SK-N-SH (cell line): ENCODE results near the gene TCF3. TPM values are rescaled to one million over a fixed set of nuclear protein-coding genes. Genes with fewer than 3 reads are reported as not detected.

Experiments
- CTCF ChIA-PET: fragments of 300-600, 350-600 bp; formaldehyde crosslinking; extraction: SDS; loops from one replicate; lab custom pipeline; 2021; lab: Yijun Ruan, JAX
- POLR2A ChIA-PET: fragments of 350-600 bp; sonication (Branson Sonifier 250); formaldehyde crosslinking; extraction: SDS; loops from one replicate; lab custom pipeline; 2020; ENCODE audit warnings: antibody characterized with exemption, inconsistent platforms; lab: Yijun Ruan, JAX
- DNase-seq: peaks from one replicate; pipeline ENCODE4 v3.0.0; 2012
- H2AFZ ChIP-seq: fragments of 200-600 bp; sonication (generic); 2 replicates; pipeline ENCODE4 v1.8.1; 2016; ENCODE audit warnings: antibody characterized with exemption, mild to moderate bottlenecking, low read depth
- H3F3A ChIP-seq: fragments of 200-600 bp; sonication (generic); replicated peaks from 2 replicates; pipeline ENCODE3; 2016; ENCODE audit warnings: antibody characterized with exemption, mild to moderate bottlenecking; ENCODE audit not compliant: insufficient read depth
- H3K27ac ChIP-seq, 2 experiments: fragments of 200-500 bp in 1 of 2; fragments of 200-600 bp in 1 of 2; sonication (Bioruptor generic) in 1 of 2; sonication (generic), shearing (Covaris generic) in 1 of 2; 2 replicates each; pipeline versions ENCODE4 v1.5.1 to v1.6.1; 2014 to 2016; ENCODE audit warnings: low read depth in 2 of 2, inconsistent platforms in 1 of 2, low read length in 1 of 2, mild to moderate bottlenecking in 1 of 2, mixed read lengths in 1 of 2
- H3K27me3 ChIP-seq: fragments of 200-600 bp; sonication (generic), shearing (Covaris generic); 2 replicates; pipeline ENCODE4 v1.6.1; 2016; ENCODE audit warnings: mixed run types; ENCODE audit not compliant: insufficient read depth
- H3K36me3 ChIP-seq, 2 experiments: fragments of 200-500 bp in 1 of 2; fragments of 200-600 bp in 1 of 2; sonication (Bioruptor generic) in 1 of 2; sonication (generic) in 1 of 2; replicated peaks in 1 of 2; 2 replicates each; pipeline versions ENCODE3 to v1.5.1; 2014 to 2016; ENCODE audit warnings: low read length in 1 of 2, mild to moderate bottlenecking in 1 of 2; ENCODE audit not compliant: insufficient read depth in 2 of 2, control insufficient read depth in 1 of 2
- H3K4me1 ChIP-seq, 2 experiments: fragments of 200-500 bp in 1 of 2; fragments of 200-600 bp in 1 of 2; sonication (Bioruptor generic) in 1 of 2; sonication (generic), shearing (Covaris generic) in 1 of 2; 2 replicates each; pipeline versions ENCODE4 v1.5.1 to v1.6.1; 2014 to 2016; ENCODE audit warnings: low read depth in 1 of 2, low read length in 1 of 2, mixed run types in 1 of 2; ENCODE audit not compliant: insufficient read depth in 2 of 2, control insufficient read depth in 1 of 2
- H3K4me2 ChIP-seq: fragments of 200-600 bp; sonication (generic), shearing (Covaris generic); 2 replicates; pipeline ENCODE4 v1.6.1; 2017; ENCODE audit warnings: mixed run types
- H3K4me3 ChIP-seq, 2 experiments: fragments of 200-500 bp in 1 of 2; fragments of 200-600 bp in 1 of 2; sonication (Bioruptor generic) in 1 of 2; sonication (generic), shearing (Covaris generic) in 1 of 2; 2 replicates each; pipeline versions ENCODE4 v1.5.1 to v1.8.1; 2014 to 2016; ENCODE audit warnings: low read depth in 2 of 2, inconsistent platforms in 1 of 2, low read length in 1 of 2, mild to moderate bottlenecking in 1 of 2, mixed read lengths in 1 of 2, moderate library complexity in 1 of 2
- H3K79me2 ChIP-seq: fragments of 200-600 bp; sonication (generic); 2 replicates; pipeline ENCODE4 v1.8.1; 2017; ENCODE audit warnings: mild to moderate bottlenecking; ENCODE audit not compliant: insufficient read depth
- H3K9ac ChIP-seq: fragments of 200-600 bp; sonication (generic); 2 replicates; pipeline ENCODE4 v1.6.1; 2017; ENCODE audit warnings: mixed run types
- H3K9me2 ChIP-seq: fragments of 200-600 bp; sonication (generic); 2 replicates; pipeline ENCODE4 v1.6.1; 2017; ENCODE audit warnings: mixed run types
- H3K9me3 ChIP-seq: fragments of 200-600 bp; sonication (generic); 2 replicates; pipeline ENCODE4 v1.6.1; 2017; ENCODE audit warnings: mixed run types, mild to moderate bottlenecking, moderate library complexity
- H4K20me1 ChIP-seq: fragments of 200-600 bp; sonication (generic); 2 replicates; pipeline ENCODE4 v1.6.1; 2017; ENCODE audit warnings: mild to moderate bottlenecking, mixed run types; ENCODE audit not compliant: insufficient read depth
- CHD2 ChIP-seq: fragments of 150-350 bp; IDR thresholded peaks from 2 replicates; pipeline ENCODE4 v1.6.1; 2018; ENCODE audit warnings: low read length; ENCODE audit not compliant: partially characterized antibody
- EZH2phosphoT487 ChIP-seq: fragments of 200-600 bp; sonication (generic); IDR thresholded peaks from 2 replicates; pipeline ENCODE4 v1.6.1; 2017; ENCODE audit warnings: low read depth, mixed run types, mild to moderate bottlenecking, antibody characterized with exemption, moderate library complexity, borderline replicate concordance
- FOXJ3 ChIP-seq: sonication (generic); formaldehyde crosslinking; IDR thresholded peaks from 2 replicates; pipeline ENCODE4 v1.5.1; 2020; ENCODE audit warnings: mild to moderate bottlenecking, missing genetic modification reagents
- FOXM1 ChIP-seq: IDR thresholded peaks from 2 replicates; pipeline ENCODE4 v1.4.0; 2012; ENCODE audit warnings: low read depth, mild to moderate bottlenecking
- GABPA ChIP-seq: IDR thresholded peaks from 2 replicates; pipeline ENCODE4 v1.4.0; 2012; ENCODE audit warnings: low read depth, mild to moderate bottlenecking
- GATA2 ChIP-seq: sonication (generic); formaldehyde crosslinking; IDR thresholded peaks from 2 replicates; pipeline ENCODE4 v1.5.0; 2020; ENCODE audit warnings: mild to moderate bottlenecking, missing genetic modification reagents
- NRF1 ChIP-seq: IDR thresholded peaks from 2 replicates; pipeline ENCODE4 v1.6.1; 2012; ENCODE audit warnings: low read depth, mild to moderate bottlenecking, low read length
- POLR2AphosphoS5 ChIP-seq: IDR thresholded peaks from 2 replicates; pipeline ENCODE4 v1.6.1; 2012; ENCODE audit warnings: low read depth, low read length
- RAD21 ChIP-seq: IDR thresholded peaks from 2 replicates; pipeline ENCODE4 v1.6.1; 2012; ENCODE audit warnings: mild to moderate bottlenecking, low read length
- RCOR1 ChIP-seq: fragments of 150-350 bp; IDR thresholded peaks from 2 replicates; pipeline ENCODE4 v1.6.1; 2017; ENCODE audit warnings: antibody characterized with exemption, low read length
- RFX5 ChIP-seq: IDR thresholded peaks from 2 replicates; pipeline ENCODE4 v1.6.1; 2012; ENCODE audit warnings: mild to moderate bottlenecking, improper control_type of control experiment, low read length
- RXRA ChIP-seq: IDR thresholded peaks from 2 replicates; pipeline ENCODE4 v1.4.0; 2012; ENCODE audit warnings: low read depth, mild to moderate bottlenecking, borderline replicate concordance
- SMC3 ChIP-seq: IDR thresholded peaks from 2 replicates; pipeline ENCODE4 v1.6.1; 2012; ENCODE audit warnings: low read depth, low read length, improper control_type of control experiment
- TAF1 ChIP-seq: IDR thresholded peaks from 2 replicates; pipeline ENCODE4 v1.6.1; 2012; ENCODE audit warnings: low read depth, mild to moderate bottlenecking, low read length, moderate library complexity, borderline replicate concordance
- TCF12 ChIP-seq: IDR thresholded peaks from 2 replicates; pipeline ENCODE4 v1.4.0; 2012
- TEAD4 ChIP-seq: IDR thresholded peaks from 2 replicates; pipeline ENCODE4 v1.4.0; 2012; ENCODE audit warnings: mild to moderate bottlenecking, borderline replicate concordance; ENCODE audit not compliant: insufficient read depth
- YY1 ChIP-seq: IDR thresholded peaks from 2 replicates; pipeline ENCODE4 v1.4.0; 2012; ENCODE audit warnings: low read depth, mild to moderate bottlenecking
- WGBS: methylation state at CpG from one replicate; pipeline ENCODE4 v1.1.6; 2017; ENCODE audit warnings: low lambda C conversion rate; 5-methylcytosine and 5-hydroxymethylcytosine counted together
- polyA plus RNA-seq, 3 experiments: library from polyadenylated mRNA; depleted of rRNA; stranded (reverse); fragments of >200 nt; gene quantifications; 2 replicates each; pipeline ENCODE4 v1.2.3, GENCODE V29; 2012
- TF ChIP-seq, protein P1 (sequence below): IDR thresholded peaks from 2 replicates; pipeline ENCODE4 v1.4.0; 2012; ENCODE audit warnings: low read depth
- TF ChIP-seq, protein P2 (sequence below): fragments of 200-600 bp; sonication (generic); IDR thresholded peaks from 2 replicates; pipeline ENCODE4 v1.6.1; 2017; ENCODE audit warnings: antibody characterized with exemption, mild to moderate bottlenecking, moderate library complexity
- TF ChIP-seq, protein P3 (sequence below): IDR thresholded peaks from 2 replicates; pipeline ENCODE4 v1.4.0; 2012; ENCODE audit warnings: low read depth, borderline replicate concordance

The TCF3 gene
- polyA plus RNA-seq, 1 of the 3 experiments (the other 2 are of a cell fraction): 104 TPM

DNA sequence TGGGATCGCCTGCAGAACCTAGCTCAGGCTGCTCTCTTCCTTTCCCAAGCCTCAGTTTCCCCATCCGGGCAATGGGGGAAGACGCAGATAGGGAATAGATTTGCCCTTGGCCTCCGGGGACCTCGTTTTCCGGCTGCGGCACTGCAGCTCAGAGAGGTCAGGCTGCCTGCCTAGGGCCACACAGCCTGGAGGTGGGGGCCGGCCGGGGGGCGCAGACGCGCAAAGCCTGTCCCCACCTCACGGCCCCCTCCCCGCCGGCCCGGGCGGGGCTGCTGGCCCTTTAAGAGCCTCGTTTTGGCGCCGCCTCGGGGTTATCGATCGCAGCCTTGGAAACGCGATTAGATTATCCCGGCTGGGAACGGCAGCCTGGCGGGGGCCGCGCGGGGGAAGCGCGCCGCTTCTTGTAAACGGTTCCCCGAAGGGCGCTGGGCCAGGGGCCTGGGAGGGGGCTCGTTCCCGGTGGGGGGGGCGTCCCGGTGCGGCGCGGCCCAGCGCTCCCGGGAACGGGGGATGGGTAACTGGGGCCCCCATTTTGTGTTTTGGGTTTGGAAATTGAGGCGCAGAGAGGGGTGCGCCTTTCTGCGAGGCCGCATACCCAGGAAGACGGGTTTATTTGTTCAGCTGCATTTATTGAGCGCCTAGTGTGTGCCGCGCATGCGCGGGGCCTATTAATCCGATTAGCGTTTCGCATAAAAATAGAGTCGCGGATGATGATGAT is 23.4 kb upstream of the TCF3 start:
- 6% methylated on average over 39 of the region's 62 CpGs for WGBS
- DNase-seq: peak; percentile 81

More for the DNA sequence above, 23.4 kb upstream of the TCF3 start:
- peak overlapping the region; percentile 19; the same call in 1 of the 2 replicates for H3K4me2 ChIP-seq
- H3K27me3 ChIP-seq: peaks cover 63% of the 10 kb centered on the region
- H3K9me2 ChIP-seq: no peaks in the 10 kb centered on the region
- no peaks in the 10 kb centered on the region for H3K36me3 ChIP-seq
- no peaks in the 10 kb centered on the region for H3K9me3 ChIP-seq
- H4K20me1 ChIP-seq: no peaks in the 10 kb centered on the region
- H3K9ac ChIP-seq: no peak overlapping the region
- no peak overlapping the region for H3K27ac ChIP-seq
- H3K4me1 ChIP-seq: peaks cover 0 to 2% of the 10 kb centered on the region in 2 experiments; a peak in 1 of 4 replicates
- CTCF ChIA-PET: interaction anchor here (0.6 to 8.4 kb wide), 14 partner anchors 12 to 150 kb away, joined by 3 to 128 read pairs (median 3); no protein-coding TSS in a partner anchor
- no peaks in the 10 kb centered on the region for H3K79me2 ChIP-seq
- no peak overlapping the region for H2AFZ ChIP-seq
- TF ChIP-seq CHD2 (no peak), NRF1 (peak; percentile 50), TAF1 (no peak), EZH2phosphoT487 (0 out of 2 replicates have a peak, but pooled peaks have one; percentile 24), YY1 (no peak), GABPA (no peak), RCOR1 (no peak), TEAD4 (no peak), SMC3 (no peak), FOXJ3 (CRISPR knock-in tag) (no peak), GATA2 (CRISPR knock-in tag) (peak; percentile 45; the same call in 1 of the 2 replicates), TCF12 (no peak), RFX5 (no peak), RXRA (no peak), RAD21 (no peak), FOXM1 (no peak), POLR2AphosphoS5 (no peak)
- TF ChIP-seq, protein P1, sequence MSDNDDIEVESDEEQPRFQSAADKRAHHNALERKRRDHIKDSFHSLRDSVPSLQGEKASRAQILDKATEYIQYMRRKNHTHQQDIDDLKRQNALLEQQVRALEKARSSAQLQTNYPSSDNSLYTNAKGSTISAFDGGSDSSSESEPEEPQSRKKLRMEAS: no peak
- TF ChIP-seq, protein P2, sequence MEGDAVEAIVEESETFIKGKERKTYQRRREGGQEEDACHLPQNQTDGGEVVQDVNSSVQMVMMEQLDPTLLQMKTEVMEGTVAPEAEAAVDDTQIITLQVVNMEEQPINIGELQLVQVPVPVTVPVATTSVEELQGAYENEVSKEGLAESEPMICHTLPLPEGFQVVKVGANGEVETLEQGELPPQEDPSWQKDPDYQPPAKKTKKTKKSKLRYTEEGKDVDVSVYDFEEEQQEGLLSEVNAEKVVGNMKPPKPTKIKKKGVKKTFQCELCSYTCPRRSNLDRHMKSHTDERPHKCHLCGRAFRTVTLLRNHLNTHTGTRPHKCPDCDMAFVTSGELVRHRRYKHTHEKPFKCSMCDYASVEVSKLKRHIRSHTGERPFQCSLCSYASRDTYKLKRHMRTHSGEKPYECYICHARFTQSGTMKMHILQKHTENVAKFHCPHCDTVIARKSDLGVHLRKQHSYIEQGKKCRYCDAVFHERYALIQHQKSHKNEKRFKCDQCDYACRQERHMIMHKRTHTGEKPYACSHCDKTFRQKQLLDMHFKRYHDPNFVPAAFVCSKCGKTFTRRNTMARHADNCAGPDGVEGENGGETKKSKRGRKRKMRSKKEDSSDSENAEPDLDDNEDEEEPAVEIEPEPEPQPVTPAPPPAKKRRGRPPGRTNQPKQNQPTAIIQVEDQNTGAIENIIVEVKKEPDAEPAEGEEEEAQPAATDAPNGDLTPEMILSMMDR: no peak
- TF ChIP-seq, protein P3, sequence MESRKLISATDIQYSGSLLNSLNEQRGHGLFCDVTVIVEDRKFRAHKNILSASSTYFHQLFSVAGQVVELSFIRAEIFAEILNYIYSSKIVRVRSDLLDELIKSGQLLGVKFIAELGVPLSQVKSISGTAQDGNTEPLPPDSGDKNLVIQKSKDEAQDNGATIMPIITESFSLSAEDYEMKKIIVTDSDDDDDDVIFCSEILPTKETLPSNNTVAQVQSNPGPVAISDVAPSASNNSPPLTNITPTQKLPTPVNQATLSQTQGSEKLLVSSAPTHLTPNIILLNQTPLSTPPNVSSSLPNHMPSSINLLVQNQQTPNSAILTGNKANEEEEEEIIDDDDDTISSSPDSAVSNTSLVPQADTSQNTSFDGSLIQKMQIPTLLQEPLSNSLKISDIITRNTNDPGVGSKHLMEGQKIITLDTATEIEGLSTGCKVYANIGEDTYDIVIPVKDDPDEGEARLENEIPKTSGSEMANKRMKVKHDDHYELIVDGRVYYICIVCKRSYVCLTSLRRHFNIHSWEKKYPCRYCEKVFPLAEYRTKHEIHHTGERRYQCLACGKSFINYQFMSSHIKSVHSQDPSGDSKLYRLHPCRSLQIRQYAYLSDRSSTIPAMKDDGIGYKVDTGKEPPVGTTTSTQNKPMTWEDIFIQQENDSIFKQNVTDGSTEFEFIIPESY: no peak
- TF ChIP-seq, all 33 proteins: peak for 3
- Histone ChIP-seq H3F3A (peaks cover 7% of the 10 kb centered on the region), H3K4me3 (peak overlapping the region in 1 of 2 experiments; percentile 6; a peak in 1 of 4 replicates)
- POLR2A ChIA-PET: no interaction called here
